RWPE2 (cell line): Measurements from ENCODE around the gene LCN6.
"Not testable (repeated sequence)": the region's sequence is repeated elsewhere in the genome, so short reads cannot be mapped to it uniquely, and the experiment has no call there.

ENCODE experiments used
- ATAC-seq: fragments of 200-7000 bp; cut with Tn5 transposase; 3 replicates; pipeline ENCODE4 v1.9.1; 2021; ENCODE audit warnings: low read depth
- DNase-seq: peaks from one replicate; pipeline ENCODE4 v3.0.0-alpha.2; 2020; ENCODE audit warnings: low spot score
- H3K27ac ChIP-seq: fragments of 450-650 bp; 2 replicates; pipeline ENCODE4 v1.5.1; 2017; ENCODE audit warnings: mild to moderate bottlenecking; ENCODE audit not compliant: poor library complexity, severe bottlenecking
- H3K27me3 ChIP-seq: fragments of 250-450 bp; sonication (Bioruptor Pico); 2 replicates; pipeline ENCODE4 v1.5.1; 2021; ENCODE audit warnings: mild to moderate bottlenecking, moderate library complexity; ENCODE audit not compliant: insufficient read depth, poor library complexity, severe bottlenecking
- H3K36me3 ChIP-seq: fragments of 250-450 bp; sonication (Bioruptor Pico); 2 replicates; pipeline ENCODE4 v1.5.1; 2020; ENCODE audit warnings: low read depth, mild to moderate bottlenecking, moderate library complexity
- H3K4me1 ChIP-seq: fragments of 250-450 bp; sonication (Bioruptor Pico); 2 replicates; pipeline ENCODE4 v1.5.1; 2021; ENCODE audit warnings: mild to moderate bottlenecking, moderate library complexity; ENCODE audit not compliant: insufficient read depth, poor library complexity, severe bottlenecking
- H3K4me3 ChIP-seq: fragments of 250-450 bp; sonication (Bioruptor Pico); 2 replicates; pipeline ENCODE4 v1.5.1; 2021; ENCODE audit warnings: mild to moderate bottlenecking, moderate library complexity; ENCODE audit not compliant: severe bottlenecking
- H3K9me3 ChIP-seq: fragments of 250-450 bp; sonication (Bioruptor Pico); 2 replicates; pipeline ENCODE4 v1.5.1; 2021; ENCODE audit warnings: mild to moderate bottlenecking, moderate library complexity; ENCODE audit not compliant: severe bottlenecking
- TF ChIP-seq, protein P1 (sequence below): fragments of 450-650 bp; IDR thresholded peaks from one replicate; pipeline ENCODE4 v1.5.1; 2017; ENCODE audit warnings: mild to moderate bottlenecking, moderate library complexity; ENCODE audit not compliant: poor library complexity, severe bottlenecking

LCN6 gene

DNA sequence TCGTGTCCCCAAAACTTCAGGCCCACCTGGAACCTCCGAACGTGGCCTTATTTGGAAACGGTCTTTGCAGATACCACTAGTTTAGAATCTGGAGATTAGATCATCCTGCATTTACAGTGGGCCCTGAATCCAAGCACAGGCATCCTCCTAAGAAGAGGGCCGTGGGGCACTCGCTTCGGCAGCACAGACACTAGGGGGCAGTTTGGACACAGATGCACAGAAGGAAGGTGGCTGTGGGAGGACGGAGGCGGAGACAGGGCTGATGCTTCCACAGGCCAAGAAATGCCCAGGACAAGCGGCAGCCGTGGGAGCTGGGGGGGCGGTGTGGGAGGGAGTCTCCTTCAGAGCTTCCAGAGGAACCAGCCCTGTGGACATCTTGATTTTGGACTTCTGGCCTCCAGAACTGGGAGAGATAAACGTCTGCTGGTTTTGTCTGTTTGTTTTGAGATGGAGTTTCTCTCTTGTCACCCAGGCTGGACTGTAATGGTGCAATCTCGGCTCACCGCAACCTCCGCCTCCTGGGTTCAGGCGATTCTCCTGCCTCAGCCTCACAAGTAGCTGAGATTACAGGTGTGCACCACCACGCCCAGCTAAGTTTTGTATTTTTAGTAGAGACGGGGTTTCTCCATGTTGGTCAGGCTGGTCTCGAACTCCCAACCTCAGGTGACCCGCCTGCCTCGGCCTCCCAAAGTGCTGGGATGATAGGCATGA, 12.7 kb upstream of the LCN6 start:
- not testable (repeated sequence) for H3K27ac ChIP-seq, H3K27me3 ChIP-seq, H3K4me3 ChIP-seq, H3K9me3 ChIP-seq, H3K4me1 ChIP-seq, H3K36me3 ChIP-seq
- ATAC-seq (peak; percentile 80), DNase-seq (peak; percentile 72)
- TF ChIP-seq, protein P1, sequence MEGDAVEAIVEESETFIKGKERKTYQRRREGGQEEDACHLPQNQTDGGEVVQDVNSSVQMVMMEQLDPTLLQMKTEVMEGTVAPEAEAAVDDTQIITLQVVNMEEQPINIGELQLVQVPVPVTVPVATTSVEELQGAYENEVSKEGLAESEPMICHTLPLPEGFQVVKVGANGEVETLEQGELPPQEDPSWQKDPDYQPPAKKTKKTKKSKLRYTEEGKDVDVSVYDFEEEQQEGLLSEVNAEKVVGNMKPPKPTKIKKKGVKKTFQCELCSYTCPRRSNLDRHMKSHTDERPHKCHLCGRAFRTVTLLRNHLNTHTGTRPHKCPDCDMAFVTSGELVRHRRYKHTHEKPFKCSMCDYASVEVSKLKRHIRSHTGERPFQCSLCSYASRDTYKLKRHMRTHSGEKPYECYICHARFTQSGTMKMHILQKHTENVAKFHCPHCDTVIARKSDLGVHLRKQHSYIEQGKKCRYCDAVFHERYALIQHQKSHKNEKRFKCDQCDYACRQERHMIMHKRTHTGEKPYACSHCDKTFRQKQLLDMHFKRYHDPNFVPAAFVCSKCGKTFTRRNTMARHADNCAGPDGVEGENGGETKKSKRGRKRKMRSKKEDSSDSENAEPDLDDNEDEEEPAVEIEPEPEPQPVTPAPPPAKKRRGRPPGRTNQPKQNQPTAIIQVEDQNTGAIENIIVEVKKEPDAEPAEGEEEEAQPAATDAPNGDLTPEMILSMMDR, result peak; percentile 59

DNA sequence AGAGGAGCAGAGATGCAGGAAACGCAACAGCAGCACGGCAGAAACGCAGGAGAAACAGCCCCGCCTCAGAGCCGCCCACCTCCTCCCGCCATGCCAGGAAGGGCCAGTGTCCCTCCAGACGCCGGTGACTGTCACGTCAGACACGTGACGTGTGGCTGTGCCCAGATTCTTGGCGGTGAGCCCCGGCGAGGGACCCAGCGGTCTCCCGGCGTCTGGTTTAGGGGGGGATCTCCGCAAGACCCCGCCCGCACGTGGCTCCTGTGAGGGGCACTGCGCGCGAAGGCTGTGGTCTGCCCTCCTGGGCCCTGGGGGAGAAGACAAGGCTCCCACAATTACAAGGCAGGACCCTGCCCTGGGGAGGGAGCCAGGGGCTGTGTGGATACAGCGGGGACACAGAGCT, 12.1 kb upstream of the LCN6 start:
- Histone ChIP-seq H3K36me3 (no peaks in the 10 kb centered on the region), H3K9me3 (no peaks in the 10 kb centered on the region), H3K27ac (no peak overlapping the region), H3K4me1 (no peaks in the 10 kb centered on the region), H3K4me3 (no peak overlapping the region), H3K27me3 (no peaks in the 10 kb centered on the region)
- ATAC-seq, result no peak
- DNase-seq, result peak; percentile 58
- TF ChIP-seq, protein P1, result no peak

DNA sequence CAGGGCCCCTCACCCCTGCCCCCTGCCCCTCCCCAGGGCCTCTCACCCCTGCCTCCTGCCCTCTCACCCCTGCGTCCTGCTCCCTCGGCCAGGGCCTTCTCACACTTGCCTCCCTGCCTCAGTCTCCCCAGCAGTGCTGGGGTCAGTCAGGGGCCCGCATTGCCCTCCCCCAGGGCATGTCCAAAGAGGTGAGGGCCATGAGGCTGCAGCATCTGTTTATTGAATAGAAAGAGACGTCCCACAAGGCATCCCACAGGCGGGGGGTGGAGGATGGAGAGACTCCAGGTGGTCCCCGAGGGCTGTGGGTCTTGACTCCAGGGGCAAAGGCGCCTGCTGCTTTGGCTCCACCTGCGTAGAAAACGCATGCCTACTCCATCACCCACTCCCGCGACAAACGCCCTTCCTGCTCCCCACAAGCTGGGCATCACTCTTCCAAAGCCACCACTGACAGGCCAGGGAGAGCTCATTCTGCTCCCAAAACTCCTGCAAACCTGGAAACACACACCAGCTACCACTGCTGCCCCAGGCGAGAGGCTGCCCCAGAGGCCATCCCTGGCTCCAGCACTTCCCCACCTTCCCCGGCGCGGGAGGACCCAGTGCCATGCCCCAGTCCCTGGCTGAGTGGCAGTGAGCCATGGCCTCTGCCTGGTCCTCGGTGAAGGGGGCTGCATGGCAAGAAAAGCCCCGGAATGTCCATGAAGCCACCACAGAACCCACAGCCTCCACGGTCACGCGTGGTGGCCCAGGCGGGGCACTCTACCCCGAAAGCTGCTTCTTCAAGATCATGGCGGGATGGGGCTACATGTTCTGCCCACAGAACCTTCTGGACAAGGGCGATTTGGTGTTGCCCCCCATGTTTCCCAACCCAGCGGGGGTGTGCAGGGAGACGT, 11.4 kb upstream of the LCN6 start:
- Histone ChIP-seq H3K27me3 (no peaks in the 10 kb centered on the region), H3K9me3 (no peaks in the 10 kb centered on the region), H3K4me1 (no peaks in the 10 kb centered on the region), H3K4me3 (no peak overlapping the region), H3K27ac (no peak overlapping the region), H3K36me3 (no peaks in the 10 kb centered on the region)
- ATAC-seq, result no peak
- TF ChIP-seq, protein P1, result no peak
- peak; percentile 62 for DNase-seq

DNA sequence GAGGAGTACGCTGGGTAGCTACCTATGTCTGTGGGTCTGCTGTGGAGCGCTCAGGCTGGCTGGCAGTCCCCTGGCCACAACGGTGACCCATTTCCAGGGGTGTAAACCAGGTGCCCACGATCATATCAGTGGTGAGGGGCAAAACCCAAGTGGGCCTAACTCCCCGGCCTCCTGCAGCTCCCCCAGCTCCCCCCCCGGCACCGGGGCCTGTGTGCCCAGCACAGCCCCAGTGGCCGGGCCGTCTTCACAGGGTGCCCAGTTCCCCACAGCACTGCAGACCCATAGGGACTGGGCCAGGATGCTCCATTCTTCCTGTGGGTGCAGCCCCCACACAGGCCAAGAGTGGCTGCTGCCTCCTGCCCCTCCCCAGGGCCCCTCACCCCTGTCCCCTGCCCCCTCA, 10.7 kb upstream of the LCN6 start:
- H3K9me3 ChIP-seq, result no peaks in the 10 kb centered on the region
- no peaks in the 10 kb centered on the region for H3K4me1 ChIP-seq
- H3K27ac ChIP-seq, result no peak overlapping the region
- TF ChIP-seq, protein P1, result no peak
- no peak overlapping the region for H3K4me3 ChIP-seq
- H3K27me3 ChIP-seq, result no peaks in the 10 kb centered on the region
- ATAC-seq (no peak), DNase-seq (peak; percentile 38)
- H3K36me3 ChIP-seq, result no peaks in the 10 kb centered on the region
